ENCODE results near the gene EPRS1. TPM values are rescaled to one million over a fixed set of nuclear protein-coding genes. Genes with fewer than 3 reads are reported as not detected.
A peak's percentile ranks its signal among the peaks of the same experiment; 100 is the strongest.
"Not testable (repeated sequence)": the region's sequence is repeated elsewhere in the genome, so short reads cannot be mapped to it uniquely, and the experiment has no call there.

EPRS1 gene
- total RNA-seq, 1 experiment from 2014 or later: 145 TPM

DNA sequence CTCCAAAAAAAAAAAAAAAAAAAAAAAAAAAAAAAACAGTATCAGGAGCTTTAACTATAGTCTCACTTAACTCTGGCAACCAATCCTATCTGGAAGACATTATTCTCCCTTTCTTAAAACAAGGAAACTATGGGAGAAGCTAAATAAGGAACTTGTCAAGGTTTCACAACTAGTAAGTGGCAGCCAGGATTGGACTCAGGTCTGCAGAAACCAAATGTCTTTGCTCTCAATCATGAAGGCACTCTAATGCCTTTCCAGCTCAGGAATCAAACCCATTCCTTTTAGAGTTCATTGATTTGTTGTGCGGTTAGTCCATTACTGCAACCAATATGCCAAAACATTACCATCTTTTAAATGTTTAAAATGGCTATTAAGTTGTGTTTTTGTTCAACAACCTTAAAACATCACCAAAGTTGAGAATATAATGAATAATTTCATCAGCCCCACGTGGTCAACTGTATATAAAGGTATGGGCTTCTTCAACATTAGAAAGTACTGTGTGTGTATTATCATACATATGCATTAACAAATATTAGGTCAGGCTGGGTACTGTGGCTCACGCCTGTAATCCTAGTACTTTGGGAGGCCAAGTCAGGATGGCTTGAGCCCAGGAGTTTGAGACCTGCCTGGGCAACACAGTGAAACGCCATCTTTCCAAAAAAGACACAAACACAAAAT lies 1.5 kb downstream of the EPRS1 start:
- in situ Hi-C loops (cut with HindIII; ENCODE audit: low pct_unique_long_range_greater_than_20kb, low sequenced_read_pairs): no loop called here
- DNase-seq (ENCODE audit: low read depth, low spot score): no peak

GRCh38 chr1:220043646-220044045 lies 2.7 kb downstream of the EPRS1 start:
- DNase-seq (ENCODE audit: low read depth, low spot score): no peak
- in situ Hi-C loops (cut with HindIII; ENCODE audit: low pct_unique_long_range_greater_than_20kb, low sequenced_read_pairs): no loop called here

GRCh38 chr1:220040028-220040596 lies 6.2 kb downstream of the EPRS1 start:
- in situ Hi-C loops (cut with HindIII; ENCODE audit: low pct_unique_long_range_greater_than_20kb, low sequenced_read_pairs): no loop called here
- no peak for DNase-seq (ENCODE audit: low read depth, low spot score)

GRCh38 chr1:220038640-220039039 lies 7.7 kb downstream of the EPRS1 start:
- in situ Hi-C loops (cut with HindIII; ENCODE audit: low pct_unique_long_range_greater_than_20kb, low sequenced_read_pairs): no loop called here
- no peak for DNase-seq (ENCODE audit: low read depth, low spot score)

GRCh38 chr1:220037810-220038209 lies 8.5 kb downstream of the EPRS1 start:
- DNase-seq (ENCODE audit: low read depth, low spot score); in situ Hi-C loops (cut with HindIII; ENCODE audit: low pct_unique_long_range_greater_than_20kb, low sequenced_read_pairs): not testable (repeated sequence)

GRCh38 chr1:220032911-220033310 lies 13.4 kb downstream of the EPRS1 start:
- in situ Hi-C loops (cut with HindIII; ENCODE audit: low pct_unique_long_range_greater_than_20kb, low sequenced_read_pairs): no loop called here
- no peak for DNase-seq (ENCODE audit: low read depth, low spot score)

GRCh38 chr1:220031287-220031686 lies 15.0 kb downstream of the EPRS1 start:
- no peak for DNase-seq (ENCODE audit: low read depth, low spot score)
- in situ Hi-C loops (cut with HindIII; ENCODE audit: low pct_unique_long_range_greater_than_20kb, low sequenced_read_pairs): no loop called here

GRCh38 chr1:220028346-220028895 lies 17.9 kb downstream of the EPRS1 start:
- no peak for DNase-seq (ENCODE audit: low read depth, low spot score)
- in situ Hi-C loops (cut with HindIII; ENCODE audit: low pct_unique_long_range_greater_than_20kb, low sequenced_read_pairs): no loop called here

DNA sequence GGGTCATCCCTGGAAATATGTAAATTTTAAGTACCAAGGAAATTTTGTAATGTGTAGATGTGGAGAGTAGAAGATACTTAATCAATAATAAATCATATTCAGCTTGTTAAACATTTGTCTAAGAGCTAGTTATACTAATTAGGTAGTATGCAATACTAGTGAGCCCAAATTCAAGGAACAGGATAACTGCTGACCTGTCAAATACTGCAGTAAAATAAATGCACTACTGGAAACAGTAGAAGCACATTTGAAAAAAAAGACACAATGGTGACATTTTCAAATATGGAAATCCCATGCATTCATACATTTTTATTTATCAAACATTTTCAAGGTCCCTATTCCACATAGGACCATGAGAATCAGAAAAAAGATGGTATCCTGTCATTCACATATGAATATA lies 27.2 kb downstream of the EPRS1 start:
- DNase-seq (ENCODE audit: low read depth, low spot score): no peak
- in situ Hi-C loops (cut with HindIII; ENCODE audit: low pct_unique_long_range_greater_than_20kb, low sequenced_read_pairs): no loop called here

- DNase-seq (ENCODE audit: low read depth, low spot score): no peak
- in situ Hi-C loops (cut with HindIII; ENCODE audit: low pct_unique_long_range_greater_than_20kb, low sequenced_read_pairs): no loop called here
Observed at GRCh38 chr1:220013497-220013896, 32.8 kb downstream of the EPRS1 start.

GRCh38 chr1:220012259-220012658 lies 34.0 kb downstream of the EPRS1 start:
- in situ Hi-C loops (cut with HindIII; ENCODE audit: low pct_unique_long_range_greater_than_20kb, low sequenced_read_pairs): no loop called here

GRCh38 chr1:220011620-220012019 lies 34.7 kb downstream of the EPRS1 start:
- in situ Hi-C loops (cut with HindIII; ENCODE audit: low pct_unique_long_range_greater_than_20kb, low sequenced_read_pairs): no loop called here
- DNase-seq (ENCODE audit: low read depth, low spot score): no peak

More at GRCh38 chr1:220012259-220012658, 34.0 kb downstream of the EPRS1 start:
- DNase-seq (ENCODE audit: low read depth, low spot score): no peak

DNA sequence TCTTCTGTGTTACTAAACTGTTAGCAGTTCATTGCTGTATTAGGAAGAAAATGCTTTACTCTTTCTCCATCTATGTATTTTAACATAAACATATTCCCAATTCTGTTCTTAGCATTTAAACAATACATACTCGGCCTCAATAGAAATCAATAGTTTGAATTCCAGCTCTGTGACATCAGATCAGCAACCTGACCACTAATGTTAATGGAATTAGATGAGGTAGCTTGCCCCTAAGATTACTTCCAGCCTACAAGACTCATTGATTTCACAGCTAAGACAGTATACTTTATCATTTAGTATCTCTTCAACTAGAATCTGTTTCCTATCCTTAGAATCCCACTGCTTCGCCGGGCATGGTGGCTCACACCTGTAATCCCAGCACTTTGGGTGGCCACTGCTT lies 38.9 kb downstream of the EPRS1 start:
- in situ Hi-C loops (cut with HindIII; ENCODE audit: low pct_unique_long_range_greater_than_20kb, low sequenced_read_pairs): no loop called here
- no peak for DNase-seq (ENCODE audit: low read depth, low spot score)

DNA sequence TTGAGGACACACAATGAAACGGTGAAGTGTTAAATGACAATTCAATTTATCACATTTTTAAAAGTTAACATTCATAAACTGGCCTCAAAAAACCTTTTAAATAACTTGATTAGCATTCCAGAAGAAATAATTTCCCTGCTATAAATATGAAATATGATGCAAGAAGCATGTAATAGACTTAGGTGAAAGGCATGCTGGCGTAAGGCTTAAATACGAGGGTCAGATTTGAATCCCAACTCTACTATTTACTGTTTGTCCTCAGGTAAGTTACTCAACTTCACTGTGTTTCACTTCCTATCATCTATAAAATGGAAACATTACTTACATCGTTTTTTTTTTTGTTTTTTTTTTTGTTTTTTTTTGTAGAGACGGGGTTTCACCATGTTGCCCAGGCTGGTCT lies 40.8 kb downstream of the EPRS1 start:
- no peak for DNase-seq (ENCODE audit: low read depth, low spot score)
- in situ Hi-C loops (cut with HindIII; ENCODE audit: low pct_unique_long_range_greater_than_20kb, low sequenced_read_pairs): no loop called here

GRCh38 chr1:220003610-220004299 lies 42.5 kb downstream of the EPRS1 start:
- peak; percentile 30 for DNase-seq (ENCODE audit: low read depth, low spot score)
- in situ Hi-C loops (cut with HindIII; ENCODE audit: low pct_unique_long_range_greater_than_20kb, low sequenced_read_pairs): no loop called here

DNA sequence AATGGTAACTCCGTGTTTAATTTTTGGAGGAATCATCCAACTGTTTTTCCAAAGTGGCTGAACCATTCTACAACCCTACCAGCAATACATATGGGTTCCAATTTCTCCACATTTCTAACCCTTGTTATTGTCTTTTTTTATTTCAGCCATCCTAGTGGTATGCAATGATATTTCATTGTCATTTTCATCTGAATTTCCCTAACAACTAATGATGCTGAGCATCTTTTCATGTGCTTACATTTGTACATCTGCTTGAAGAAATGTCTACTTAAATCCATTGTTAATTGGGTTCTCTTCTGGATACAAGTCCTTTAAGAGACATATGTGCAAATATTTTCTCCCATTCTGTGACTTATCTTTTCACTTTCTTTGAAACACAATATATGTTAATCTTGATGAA lies 43.3 kb downstream of the EPRS1 start:
- in situ Hi-C loops (cut with HindIII; ENCODE audit: low pct_unique_long_range_greater_than_20kb, low sequenced_read_pairs): no loop called here
- no peak for DNase-seq (ENCODE audit: low read depth, low spot score)

DNA sequence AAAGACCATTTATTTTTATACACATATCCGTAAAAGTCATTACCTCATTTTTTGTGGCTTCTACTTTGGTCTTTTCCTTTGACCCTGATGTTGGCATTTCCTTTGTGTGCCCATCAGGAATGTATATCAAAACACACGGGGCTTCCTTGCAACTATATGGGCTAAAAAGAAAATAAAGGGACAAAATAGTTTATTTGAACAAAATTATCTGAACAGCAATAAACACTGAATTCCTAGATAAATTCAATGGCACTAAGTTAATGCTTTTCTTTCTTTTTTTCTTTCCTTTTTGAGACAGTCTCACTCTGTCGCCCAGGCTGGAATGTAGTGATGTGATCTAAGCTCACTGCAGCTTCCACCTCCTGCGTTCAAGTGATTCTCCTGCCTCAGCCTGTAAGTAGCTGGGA lies 45.2 kb downstream of the EPRS1 start:
- no peak for DNase-seq (ENCODE audit: low read depth, low spot score)

DNA sequence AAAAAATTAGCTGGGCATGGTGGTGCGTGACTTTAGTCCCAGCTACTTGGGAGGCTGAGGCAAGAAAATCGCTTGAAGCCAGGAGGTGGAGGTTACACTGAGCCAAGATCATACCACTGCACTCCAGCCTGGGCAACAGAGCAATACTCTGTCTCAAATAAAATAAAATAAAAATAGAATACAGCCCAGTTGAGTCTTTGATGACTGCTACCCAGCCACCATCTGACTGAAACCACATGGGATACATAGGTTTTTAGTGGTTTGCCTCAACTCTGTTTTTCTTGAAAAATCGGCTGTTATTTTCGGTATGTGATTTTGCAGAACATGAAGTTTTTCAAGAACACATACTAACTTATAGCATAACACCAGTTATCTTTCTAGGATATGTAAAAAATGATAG lies 46.5 kb downstream of the EPRS1 start:
- in situ Hi-C loops (cut with HindIII; ENCODE audit: low pct_unique_long_range_greater_than_20kb, low sequenced_read_pairs): no loop called here
- DNase-seq (ENCODE audit: low read depth, low spot score): no peak

More for the DNA sequence above, 45.2 kb downstream of the EPRS1 start:
- in situ Hi-C loops (cut with HindIII; ENCODE audit: low pct_unique_long_range_greater_than_20kb, low sequenced_read_pairs): no loop called here
